ENCODE data around the gene SYVN1. TPM values are rescaled to one million over a fixed set of nuclear protein-coding genes. Genes with fewer than 3 reads are reported as not detected.
A peak's percentile ranks its signal among the peaks of the same experiment; 100 is the strongest.
"Not testable (repeated sequence)": the region's sequence is repeated elsewhere in the genome, so short reads cannot be mapped to it uniquely, and the experiment has no call there.

Gene SYVN1
- total RNA-seq, 4 donors from 2014 or later: 52.7 to 61.2 (median 56.9) TPM

DNA sequence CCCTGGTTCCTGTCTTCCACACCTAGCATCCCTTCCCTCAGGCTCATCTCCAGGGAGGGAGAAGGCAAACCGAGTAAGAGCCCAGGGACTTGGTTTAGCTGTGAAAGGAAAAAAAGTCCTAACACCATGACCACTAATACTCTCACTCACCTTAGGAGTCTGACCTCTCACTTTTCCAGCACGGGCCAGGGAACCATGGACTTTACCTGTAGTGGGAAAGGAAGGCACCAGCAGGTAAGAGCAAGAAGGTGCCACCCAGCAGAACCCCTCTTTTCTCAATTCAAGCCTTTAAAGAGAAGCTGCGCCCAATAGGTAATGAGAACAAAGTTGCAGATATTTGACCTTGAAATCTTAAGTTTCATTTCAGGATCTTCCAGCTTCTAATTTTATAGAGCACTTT, 13.5 kb downstream of the SYVN1 start:
- no peaks in the 10 kb centered on the region for H3K9me3 ChIP-seq
- H3K27me3 ChIP-seq: no peaks in the 10 kb centered on the region
- TF ChIP-seq POLR2A (IDR thresholded peaks at IDR 0.05): no peak
- no peak for TF ChIP-seq POLR2AphosphoS5 (IDR thresholded peaks at IDR 0.05)
- TF ChIP-seq, protein P1, sequence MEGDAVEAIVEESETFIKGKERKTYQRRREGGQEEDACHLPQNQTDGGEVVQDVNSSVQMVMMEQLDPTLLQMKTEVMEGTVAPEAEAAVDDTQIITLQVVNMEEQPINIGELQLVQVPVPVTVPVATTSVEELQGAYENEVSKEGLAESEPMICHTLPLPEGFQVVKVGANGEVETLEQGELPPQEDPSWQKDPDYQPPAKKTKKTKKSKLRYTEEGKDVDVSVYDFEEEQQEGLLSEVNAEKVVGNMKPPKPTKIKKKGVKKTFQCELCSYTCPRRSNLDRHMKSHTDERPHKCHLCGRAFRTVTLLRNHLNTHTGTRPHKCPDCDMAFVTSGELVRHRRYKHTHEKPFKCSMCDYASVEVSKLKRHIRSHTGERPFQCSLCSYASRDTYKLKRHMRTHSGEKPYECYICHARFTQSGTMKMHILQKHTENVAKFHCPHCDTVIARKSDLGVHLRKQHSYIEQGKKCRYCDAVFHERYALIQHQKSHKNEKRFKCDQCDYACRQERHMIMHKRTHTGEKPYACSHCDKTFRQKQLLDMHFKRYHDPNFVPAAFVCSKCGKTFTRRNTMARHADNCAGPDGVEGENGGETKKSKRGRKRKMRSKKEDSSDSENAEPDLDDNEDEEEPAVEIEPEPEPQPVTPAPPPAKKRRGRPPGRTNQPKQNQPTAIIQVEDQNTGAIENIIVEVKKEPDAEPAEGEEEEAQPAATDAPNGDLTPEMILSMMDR (IDR thresholded peaks at IDR 0.05): no peak
- TF ChIP-seq EP300 (IDR thresholded peaks at IDR 0.05): no peak
- DNase-seq (ENCODE audit: low spot score in 2 of 2): no peak
- WGBS: 63% methylated on average over 3 of the region's 3 CpGs
- peaks cover 37% of the 10 kb centered on the region for H3K36me3 ChIP-seq
- peak overlapping the region; percentile 66 for H3K4me3 ChIP-seq
- H3K4me1 ChIP-seq: peaks cover 61% of the 10 kb centered on the region
- H3K27ac ChIP-seq: peak overlapping the region; percentile 90

DNA sequence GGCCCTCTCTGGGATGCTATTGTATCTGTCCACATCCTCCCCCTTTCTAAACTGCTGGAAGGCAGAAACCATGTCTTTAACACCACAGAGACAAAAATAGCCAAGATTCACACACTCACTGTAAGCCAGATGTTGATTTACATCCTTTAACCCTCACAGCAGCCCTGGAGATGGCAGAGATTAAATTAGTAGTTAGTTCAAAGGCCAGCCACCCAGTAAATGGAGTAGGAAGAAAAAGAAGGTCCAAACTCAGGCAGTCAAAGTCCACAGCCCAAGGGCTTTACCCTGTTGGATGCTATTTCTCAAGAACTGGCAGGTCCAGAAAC, 14.7 kb downstream of the SYVN1 start:
- Histone ChIP-seq H3K27ac (no peak overlapping the region), H3K9me3 (no peaks in the 10 kb centered on the region), H3K4me3 (no peak overlapping the region), H3K4me1 (peaks cover 64% of the 10 kb centered on the region), H3K27me3 (no peaks in the 10 kb centered on the region), H3K36me3 (peaks cover 25% of the 10 kb centered on the region)
- TF ChIP-seq EP300 (IDR thresholded peaks at IDR 0.05): no peak
- TF ChIP-seq POLR2A (IDR thresholded peaks at IDR 0.05): no peak
- TF ChIP-seq POLR2AphosphoS5 (IDR thresholded peaks at IDR 0.05): no peak
- TF ChIP-seq, protein P1 (IDR thresholded peaks at IDR 0.05): no peak
- no peak for DNase-seq (ENCODE audit: low spot score in 2 of 2)

DNA sequence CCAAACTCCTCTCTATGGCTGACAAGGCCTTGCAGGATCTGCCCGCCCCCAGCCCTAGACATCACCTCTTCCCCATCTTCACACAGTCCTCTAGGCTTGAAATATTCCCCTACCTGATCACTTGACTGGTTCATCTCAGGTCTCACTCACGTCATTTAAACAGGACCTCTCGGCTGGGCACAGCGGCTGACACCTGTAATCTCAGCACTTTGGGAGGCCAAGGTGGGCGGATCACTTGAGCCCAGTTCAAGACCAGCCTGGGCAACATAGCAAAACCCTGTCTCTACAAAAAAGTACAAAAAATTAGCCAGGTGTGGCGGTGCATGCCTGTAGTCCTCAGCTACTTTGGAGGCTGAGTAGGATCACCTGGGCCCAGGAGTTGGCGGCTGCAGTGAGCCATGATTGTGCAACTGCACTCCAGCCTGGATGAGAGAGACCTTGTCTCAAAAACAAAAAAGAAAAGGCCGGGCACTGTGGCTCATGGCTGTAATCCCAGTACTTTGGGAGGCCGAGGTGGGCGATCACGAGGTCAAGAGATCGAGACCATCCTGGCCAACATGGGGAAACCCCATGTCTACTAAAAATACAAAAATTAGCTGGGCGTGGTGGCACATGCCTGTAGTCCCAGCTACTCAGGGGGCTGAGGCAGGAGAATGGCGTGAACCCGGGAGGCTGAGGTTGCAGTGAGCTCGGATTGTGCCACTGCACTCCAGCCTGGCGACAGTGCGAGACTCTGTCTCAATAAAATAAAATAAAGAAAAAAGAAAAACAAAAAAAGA, 15.2 kb downstream of the SYVN1 start:
- peaks cover 59% of the 10 kb centered on the region for H3K4me1 ChIP-seq
- not testable (repeated sequence) for H3K9me3 ChIP-seq; DNase-seq (ENCODE audit: low spot score in 2 of 2); H3K4me3 ChIP-seq; H3K27ac ChIP-seq; H3K27me3 ChIP-seq
- H3K36me3 ChIP-seq: peaks cover 24% of the 10 kb centered on the region
- WGBS: 87% methylated on average over 18 of the region's 18 CpGs

DNA sequence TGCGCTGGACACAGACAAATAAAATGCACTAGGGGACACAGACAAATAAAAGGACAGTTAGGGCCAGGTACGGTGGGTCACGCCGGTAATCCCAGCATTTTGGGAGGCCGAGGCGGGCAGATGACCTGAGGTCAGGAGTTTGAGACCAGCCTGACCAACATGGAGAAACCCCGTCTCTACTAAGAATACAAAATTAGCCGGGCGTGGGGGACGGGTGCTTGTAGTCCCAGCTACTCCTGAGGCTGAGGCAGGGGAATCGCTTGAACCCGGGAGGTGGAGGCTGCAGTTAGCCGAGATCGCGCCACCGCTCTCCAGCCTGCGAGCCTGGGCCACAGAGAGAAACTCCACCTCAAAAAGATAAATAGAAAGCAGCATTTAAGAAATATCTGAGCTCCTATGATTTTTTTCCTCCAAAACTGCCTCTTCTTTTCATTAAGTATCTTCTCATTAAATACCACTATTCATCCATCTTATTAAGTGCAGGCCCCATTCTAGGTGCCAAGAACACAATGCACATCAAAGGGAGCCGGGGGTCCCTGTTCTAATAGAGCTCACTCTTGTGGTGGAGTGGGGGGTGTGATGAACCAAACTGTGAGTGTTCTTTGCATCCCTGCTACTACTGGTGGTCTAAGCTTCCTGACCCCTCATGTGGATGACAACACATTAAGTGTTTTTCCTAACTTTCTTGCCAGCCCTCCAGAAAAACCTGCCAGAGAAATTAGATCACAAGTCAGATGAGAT, 16.1 kb downstream of the SYVN1 start:
- Histone ChIP-seq H3K27ac (no peak overlapping the region), H3K27me3 (no peaks in the 10 kb centered on the region), H3K9me3 (no peaks in the 10 kb centered on the region), H3K4me3 (no peak overlapping the region), H3K36me3 (peaks cover 24% of the 10 kb centered on the region), H3K4me1 (peaks cover 57% of the 10 kb centered on the region)
- WGBS: 76% methylated on average over 18 of the region's 18 CpGs
- TF ChIP-seq, protein P1 (IDR thresholded peaks at IDR 0.05): no peak
- no peak for TF ChIP-seq POLR2A (IDR thresholded peaks at IDR 0.05)
- no peak for TF ChIP-seq EP300 (IDR thresholded peaks at IDR 0.05)
- no peak for TF ChIP-seq POLR2AphosphoS5 (IDR thresholded peaks at IDR 0.05)
- no peak for DNase-seq (ENCODE audit: low spot score in 2 of 2)

DNA sequence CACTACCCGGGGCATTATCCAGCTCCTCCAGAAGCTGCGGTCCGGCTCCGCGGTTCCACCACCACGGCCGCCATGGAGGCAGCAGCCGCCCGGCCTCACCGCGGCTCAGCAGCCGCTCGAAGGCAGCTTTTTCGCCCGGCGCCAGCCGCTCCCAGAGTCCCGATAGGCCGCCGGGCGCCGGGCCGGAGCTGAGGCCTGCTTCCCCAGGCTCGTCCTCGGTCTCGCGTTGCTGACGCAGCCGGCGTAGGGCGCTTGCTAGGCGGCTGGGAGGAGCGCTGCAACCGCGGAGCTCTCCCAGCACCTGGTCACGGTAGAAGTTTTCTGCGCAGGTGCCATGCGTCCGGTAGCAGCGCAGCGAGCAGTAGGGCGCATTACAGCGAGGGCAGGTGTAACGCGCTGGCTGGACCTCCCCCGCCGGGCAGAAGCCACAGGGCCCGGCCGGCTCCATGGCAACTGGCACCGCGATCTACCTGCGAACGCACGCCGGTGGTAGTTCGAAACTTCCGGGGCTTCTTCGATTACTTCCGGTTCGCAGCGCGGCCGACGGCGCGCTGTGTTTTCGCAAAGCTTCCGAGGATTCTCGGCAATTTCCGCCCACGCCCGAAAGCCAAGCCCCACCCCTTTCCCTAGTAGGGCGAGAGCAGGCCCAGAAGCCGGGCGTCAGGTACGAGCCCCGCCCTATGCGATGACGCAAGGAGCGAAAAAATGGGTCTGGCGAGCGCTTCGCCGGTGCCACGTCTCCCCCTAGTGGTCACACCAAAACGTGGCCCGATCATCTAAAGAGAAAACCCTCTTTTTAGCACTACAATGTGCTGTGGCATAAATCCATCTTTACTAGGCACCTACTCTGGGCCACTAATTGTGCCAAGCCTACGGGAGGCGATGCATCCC, 16.9 kb downstream of the SYVN1 start, which contains the start of gene ZNHIT2:
Gene ZNHIT2 (minus strand): TSS at position 496 of the 891 bp plus-strand sequence. CDS start 48 bp downstream, at position 448.
- Histone ChIP-seq H3K4me3 (peak within 1 kb of the TSS; percentile 91), H3K4me1 (peaks cover 57% of the 10 kb centered on the region), H3K9me3 (no peaks in the 10 kb centered on the region), H3K36me3 (peaks cover 24% of the 10 kb centered on the region), H3K27me3 (no peaks in the 10 kb centered on the region), H3K27ac (peak within 1 kb of the TSS; percentile 92)
- TF ChIP-seq POLR2AphosphoS5 (IDR thresholded peaks at IDR 0.05) (peak in 2 of 3 donors; percentile 21 to 80), EP300 (IDR thresholded peaks at IDR 0.05) (no peak), POLR2A (IDR thresholded peaks at IDR 0.05) (peak in 1 of 2 donors; percentile 23)
- TF ChIP-seq, protein P1 (IDR thresholded peaks at IDR 0.05): peak; percentile 91 to 95
- WGBS: 1% methylated on average over 27 of the region's 89 CpGs
- DNase-seq (ENCODE audit: low spot score in 2 of 2): peak; percentile 100

Measured in suprapubic skin (tissue), 4 donors.